Measurements from ENCODE around the gene LRRC56.

- TF ChIP-seq CTCF (conservative IDR thresholded peaks at IDR 0.05 in 1 of 2, IDR thresholded peaks at IDR 0.05 in 1 of 2; ENCODE audit: extremely low read depth in 1 of 2, insufficient read depth in 1 of 2, low read depth in 1 of 2, low read length in 2 of 2): no peak
- no peak for TF ChIP-seq EZH2 (IDR thresholded peaks at IDR 0.05; ENCODE audit: borderline replicate concordance, low read length)
These were observed 52.5 kb downstream of the LRRC56 start for GRCh38 chr11:589798-590197.
